GM21526 (cell line): ENCODE measurements around the gene PLEKHM2.

Experiments used
- ATAC-seq: cut with Tn5 transposase; IDR thresholded peaks from one replicate; pipeline ENCODE4 v1.9.1; 2021; ENCODE audit warnings: moderate library complexity; ENCODE audit not compliant: unreplicated experiment, low FRiP score

Gene PLEKHM2

GRCh38 chr1:15777909-15778707, 94.0 kb downstream of the PLEKHM2 start:
- ATAC-seq: no peak
